ENCODE data around the gene SMTN. TPM values are rescaled to one million over a fixed set of nuclear protein-coding genes. Genes with fewer than 3 reads are reported as not detected.

Gene SMTN
- total and polyA plus RNA-seq, 10 of the 15 experiments (the other 5 are each of a cell fraction or from before 2014, with no cell fraction given) = 0.92 to 21.9 (median 4.8) TPM

GRCh38 chr22:31139866-31140716 is 59.0 kb downstream of the SMTN start, which contains the start of gene PLA2G3 (continued):
- TF ChIP-seq ZNF687 (IDR thresholded peaks at IDR 0.05) (no peak), RUNX3 (IDR thresholded peaks at IDR 0.05; ENCODE audit: low read length) (no peak), GABPA (IDR thresholded peaks at IDR 0.05; ENCODE audit: low read depth) (no peak), IRF4 (IDR thresholded peaks at IDR 0.05; ENCODE audit: low read depth, low read length) (no peak)

- H3K79me2 ChIP-seq (ENCODE audit: control insufficient read depth, insufficient read depth, low read length) = no peaks in the 10 kb centered on the region
- intact Hi-C loops (cut with micrococcal nuclease; ENCODE audit: unreplicated experiment) (no loop called here), in situ Hi-C loops (cut with MboI) (no loop called here)
- DNase-seq (ENCODE audit: low read depth, low spot score) (no peak), FAIRE-seq (no peak), ATAC-seq (no peak)
- ChIA-PET SMC1A (ENCODE audit: uncharacterized antibody, unreplicated experiment) (no interaction called here), RAD21 (ENCODE audit: unreplicated experiment) (no interaction called here), CTCF (interaction anchor here (0.8 to 1.5 kb wide), 2 partner anchors 13 to 34 kb away, joined by 3 read pairs; partner anchors contain the start of gene SELENOM), POLR2A (no interaction called here)
- BruUV-seq (replicated peaks) = no TSS peak
- WGBS (ENCODE audit: insufficient coverage, insufficient replicate concordance, low lambda C conversion rate, missing lambda C conversion rate) = 42% methylated on average over 5 of the region's 5 CpGs
- no peak overlapping the region for H3K4me3 ChIP-seq
- H3K27ac ChIP-seq (ENCODE audit: control insufficient read depth, insufficient read depth) = no peak overlapping the region
- H3K27me3 ChIP-seq (replicated peaks in 1 of 2; ENCODE audit: control insufficient read depth in 2 of 2, insufficient read depth in 2 of 2, low read length in 1 of 2) = no peaks in the 10 kb centered on the region; a peak in 2 of 4 replicates
- H4K20me1 ChIP-seq (ENCODE audit: control insufficient read depth, insufficient read depth) = no peaks in the 10 kb centered on the region
- H2AFZ ChIP-seq (ENCODE audit: control insufficient read depth, low read depth, low read length) = no peak overlapping the region
- H3K4me1 ChIP-seq (ENCODE audit: control insufficient read depth, insufficient read depth, low read length) = no peaks in the 10 kb centered on the region
- H3K9ac ChIP-seq (ENCODE audit: control insufficient read depth, insufficient read depth, low read length) = no peak overlapping the region
- no peak overlapping the region for H3K4me2 ChIP-seq (ENCODE audit: control insufficient read depth, insufficient read depth)
- H3K9me3 ChIP-seq (replicated peaks; ENCODE audit: control insufficient read depth, insufficient read depth, low read length) = no peaks in the 10 kb centered on the region
- no peaks in the 10 kb centered on the region for H3K36me3 ChIP-seq (ENCODE audit: control insufficient read depth in 2 of 2, insufficient read depth in 2 of 2, low read length in 1 of 2)
- TF ChIP-seq HDGF (IDR thresholded peaks at IDR 0.05) (no peak), SP1 (IDR thresholded peaks at IDR 0.05; ENCODE audit: low read depth, low read length) (no peak), ZNF687 (IDR thresholded peaks at IDR 0.05) (no peak), IRF4 (IDR thresholded peaks at IDR 0.05; ENCODE audit: low read depth, low read length) (no peak), SREBF1 (IDR thresholded peaks at IDR 0.05; ENCODE audit: low read length) (no peak), TARDBP (IDR thresholded peaks at IDR 0.05; ENCODE audit: borderline replicate concordance) (no peak), SUPT20H (IDR thresholded peaks at IDR 0.05; ENCODE audit: borderline replicate concordance, control insufficient read depth, low read depth, low read length) (no peak), GATAD2B (conservative IDR thresholded peaks at IDR 0.05; ENCODE audit: low read depth) (no peak)
These were observed 59.6 kb downstream of the SMTN start for GRCh38 chr22:31140746-31141145.
